Daoy (cell line): ENCODE measurements around the gene EPB41. TPM values are rescaled to one million over a fixed set of nuclear protein-coding genes. Genes with fewer than 3 reads are reported as not detected.
"Not testable (repeated sequence)": the region's sequence is repeated elsewhere in the genome, so short reads cannot be mapped to it uniquely, and the experiment has no call there.

ENCODE experiments used
- DNase-seq: peaks from one replicate; pipeline ENCODE4 v3.0.0-alpha.2; 2015; ENCODE audit warnings: low read depth
- total RNA-seq: library from RNA; depleted of rRNA; stranded (reverse); fragments of >200 nt; shearing (Covaris generic); gene quantifications from 2 replicates; pipeline ENCODE4 v1.2.3, GENCODE V29; 2014

Gene EPB41
- total RNA-seq, 1 experiment from 2014 or later, result 36.5 TPM

- DNase-seq, result no peak
These were observed 137.7 kb downstream of the EPB41 start for GRCh38 chr1:29052100-29052499.

- no peak for DNase-seq
These were observed 138.6 kb downstream of the EPB41 start for GRCh38 chr1:29052941-29053340.

GRCh38 chr1:29055160-29055559, 140.8 kb downstream of the EPB41 start:
- no peak for DNase-seq

GRCh38 chr1:29056256-29056655, 141.9 kb downstream of the EPB41 start:
- no peak for DNase-seq

- DNase-seq, result no peak
These were observed 143.3 kb downstream of the EPB41 start for GRCh38 chr1:29057700-29058099.

- DNase-seq, result no peak
These were observed 148.0 kb downstream of the EPB41 start for GRCh38 chr1:29062157-29062942.

DNA sequence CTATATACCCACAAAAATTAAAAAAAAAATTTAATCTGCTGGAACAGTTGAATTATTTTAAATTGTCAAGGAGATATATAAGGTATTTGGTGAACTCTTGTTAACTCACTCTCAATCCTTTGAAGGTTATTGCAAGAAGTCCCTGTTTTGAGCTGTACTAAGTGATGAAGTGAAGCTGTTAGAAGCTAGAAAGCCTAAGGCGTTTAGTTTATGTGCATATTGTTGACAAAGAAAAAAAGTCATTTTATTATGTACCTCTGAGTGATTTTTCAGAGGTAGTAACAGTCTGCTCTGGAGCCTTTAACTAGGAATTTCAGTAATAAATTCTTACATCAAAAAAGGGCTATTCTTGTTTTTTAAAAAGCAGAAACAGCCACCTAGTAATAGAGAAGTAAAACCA, 149.7 kb downstream of the EPB41 start:
- no peak for DNase-seq

DNA sequence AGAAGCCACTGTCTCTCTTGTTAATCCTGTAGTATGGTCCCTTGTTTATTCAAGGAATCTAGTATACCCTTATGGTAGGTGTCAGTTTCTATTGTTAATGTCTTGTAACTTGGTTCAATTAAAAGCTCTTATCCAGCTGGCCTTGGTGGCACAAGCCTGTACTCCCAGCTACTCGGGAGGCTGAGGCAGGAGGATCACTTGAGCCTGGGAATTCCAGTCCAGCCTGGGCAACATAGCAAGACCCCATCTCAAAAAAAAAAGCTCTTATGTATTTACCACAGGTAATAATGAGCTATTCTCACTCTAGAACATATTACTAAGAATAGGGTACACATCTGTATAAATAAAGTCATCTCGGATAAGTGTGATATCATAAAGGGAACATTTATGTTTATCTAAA, 162.8 kb downstream of the EPB41 start:
- no peak for DNase-seq

DNA sequence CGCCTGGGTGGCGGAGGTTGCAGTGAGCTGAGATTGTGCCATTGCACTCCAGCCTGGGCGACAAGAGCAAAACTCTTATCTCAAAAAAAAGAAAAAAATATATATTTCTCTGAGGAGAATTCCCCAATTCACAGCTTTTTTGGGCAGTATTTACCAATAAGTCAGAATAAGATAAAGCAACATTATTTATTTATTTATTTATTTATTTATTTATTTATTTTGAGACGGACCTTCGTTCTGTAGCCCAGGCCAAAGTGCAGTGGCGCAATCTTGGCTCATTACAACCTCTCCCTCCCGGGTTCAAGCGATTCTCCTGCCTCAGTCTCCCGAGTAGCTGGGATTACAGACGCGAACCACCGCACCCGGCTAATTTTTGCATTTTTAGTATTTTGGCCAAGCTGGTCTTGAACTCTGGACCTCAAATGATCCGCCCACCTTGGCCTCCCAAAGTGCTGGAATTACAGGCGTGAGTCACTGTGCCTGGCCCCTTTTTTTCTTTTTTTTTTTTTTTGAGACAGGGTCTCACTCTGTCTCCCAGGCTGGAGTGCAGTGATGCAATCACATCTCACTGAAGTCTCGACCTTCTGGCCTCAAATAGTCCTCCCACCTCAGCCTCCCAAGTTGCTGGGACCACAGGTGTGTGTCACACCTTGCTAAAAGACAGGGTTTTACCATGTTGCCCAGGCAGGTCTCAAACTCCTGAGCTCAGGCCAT, 165.7 kb downstream of the EPB41 start:
- DNase-seq, result not testable (repeated sequence)

- DNase-seq, result no peak
These were observed 166.8 kb downstream of the EPB41 start for GRCh38 chr1:29081201-29081600.

- no peak for DNase-seq
These were observed 168.2 kb downstream of the EPB41 start for GRCh38 chr1:29082519-29082918.

DNA sequence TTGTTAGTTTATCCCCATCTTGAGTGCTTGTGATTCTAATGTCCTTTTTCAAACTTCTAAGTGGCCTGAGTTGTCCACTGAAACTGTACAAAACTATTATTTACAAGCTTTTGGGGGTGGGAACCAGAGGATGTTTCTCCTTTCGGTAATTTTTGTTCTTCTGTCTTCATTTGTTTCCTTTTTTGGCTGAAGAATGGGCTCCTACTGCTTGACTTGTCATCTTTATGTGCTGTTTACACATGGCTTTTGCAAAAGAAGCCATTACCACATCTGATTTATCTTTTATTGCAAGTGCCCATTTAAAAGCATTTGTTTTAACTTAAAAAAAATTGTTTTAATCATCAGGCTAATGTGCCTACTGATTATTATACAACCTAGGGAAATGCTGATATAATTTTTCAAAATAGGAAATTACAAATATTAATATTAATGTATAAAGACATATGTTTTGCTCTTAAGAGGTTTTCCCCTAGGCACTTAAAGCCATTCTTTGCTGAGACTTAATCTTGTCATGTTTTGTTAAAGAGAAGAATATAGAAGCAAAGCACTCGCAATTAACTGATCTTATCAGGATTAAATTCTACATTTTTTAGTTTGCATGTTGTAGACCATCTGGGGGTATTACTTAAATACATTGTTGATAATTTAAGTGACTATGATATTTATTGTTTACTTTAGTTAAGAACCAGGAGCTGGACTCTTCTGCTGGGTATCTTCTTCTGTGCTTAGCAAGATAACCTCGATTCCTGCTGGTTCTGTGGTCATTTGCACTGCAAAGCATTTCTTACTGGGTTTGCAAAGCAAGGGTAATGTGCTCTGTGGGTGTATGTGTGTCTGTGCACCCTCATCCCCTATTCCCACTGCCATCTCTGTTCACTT, 169.2 kb downstream of the EPB41 start:
- DNase-seq, result no peak

- DNase-seq, result no peak
These were observed 169.8 kb downstream of the EPB41 start for GRCh38 chr1:29084196-29084521.

DNA sequence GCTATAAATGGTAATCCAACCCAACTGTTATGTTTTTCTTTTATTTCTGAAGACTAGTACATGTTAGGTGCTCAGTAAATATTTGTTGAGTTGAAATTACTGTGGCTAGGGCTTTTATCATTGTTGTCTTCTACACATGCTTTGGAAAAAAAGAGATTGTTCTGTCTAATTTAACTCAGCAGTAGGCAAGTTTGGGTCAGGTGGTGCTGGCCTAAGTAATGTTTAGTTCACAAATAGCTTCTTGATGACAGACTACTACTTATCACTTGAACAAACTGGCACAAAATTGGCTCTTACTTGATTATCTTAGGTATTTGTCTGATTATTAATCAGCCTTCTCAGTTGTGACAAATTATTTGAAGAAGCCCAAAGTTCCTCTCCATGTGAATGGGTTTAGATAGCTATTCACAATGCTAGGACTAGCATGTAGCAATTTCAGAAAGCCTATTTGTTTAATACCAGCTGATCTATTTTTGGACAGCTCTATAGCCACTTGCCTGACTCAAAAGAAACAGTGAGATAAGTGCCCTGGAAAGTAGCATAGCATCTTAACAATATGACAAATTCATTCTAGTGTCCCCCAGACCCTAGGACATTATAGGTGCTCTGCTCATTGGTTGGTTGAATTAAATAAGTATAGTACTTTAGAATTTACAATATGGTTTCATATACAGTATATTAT, 176.7 kb downstream of the EPB41 start:
- no peak for DNase-seq

DNA sequence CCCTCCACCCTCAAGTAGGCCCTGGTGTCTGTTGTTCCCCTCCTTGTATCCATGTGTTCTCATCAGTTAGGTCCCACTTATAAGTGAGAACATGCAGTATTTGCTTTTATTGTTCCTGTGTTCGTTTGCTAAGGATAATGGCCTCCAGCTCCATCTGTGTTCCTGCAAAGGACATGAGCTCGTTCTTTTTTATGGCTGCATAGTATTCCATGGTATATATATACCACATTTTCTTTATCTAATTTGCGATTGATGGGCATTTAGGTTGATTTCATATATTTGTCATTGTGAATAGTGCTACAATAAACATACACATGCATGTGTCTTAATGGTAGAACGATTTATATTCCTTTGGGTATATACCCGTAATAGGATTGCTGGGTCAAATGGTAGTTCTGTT, 178.3 kb downstream of the EPB41 start:
- DNase-seq, result not testable (repeated sequence)

DNA sequence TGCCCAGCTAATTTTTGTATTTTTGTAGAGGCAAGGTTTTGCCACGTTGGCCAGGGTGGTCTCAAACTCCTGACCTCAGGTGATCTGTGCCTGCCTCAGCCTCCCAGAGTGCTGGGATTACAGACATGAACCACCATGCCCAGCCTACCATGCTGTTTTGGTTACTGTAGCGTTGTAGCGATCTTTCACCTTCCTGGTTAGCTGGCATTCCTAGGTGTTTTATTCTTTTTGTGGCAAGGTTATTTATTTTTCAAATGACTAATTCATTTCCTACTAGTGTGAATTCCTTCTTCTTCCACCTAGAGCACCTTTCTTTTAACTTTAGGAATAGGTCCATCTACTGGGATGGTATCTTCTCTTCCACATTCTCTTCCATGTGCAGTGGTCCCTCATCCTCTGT, 180.1 kb downstream of the EPB41 start:
- no peak for DNase-seq

- no peak for DNase-seq
These were observed 180.6 kb downstream of the EPB41 start for GRCh38 chr1:29094954-29095353.

DNA sequence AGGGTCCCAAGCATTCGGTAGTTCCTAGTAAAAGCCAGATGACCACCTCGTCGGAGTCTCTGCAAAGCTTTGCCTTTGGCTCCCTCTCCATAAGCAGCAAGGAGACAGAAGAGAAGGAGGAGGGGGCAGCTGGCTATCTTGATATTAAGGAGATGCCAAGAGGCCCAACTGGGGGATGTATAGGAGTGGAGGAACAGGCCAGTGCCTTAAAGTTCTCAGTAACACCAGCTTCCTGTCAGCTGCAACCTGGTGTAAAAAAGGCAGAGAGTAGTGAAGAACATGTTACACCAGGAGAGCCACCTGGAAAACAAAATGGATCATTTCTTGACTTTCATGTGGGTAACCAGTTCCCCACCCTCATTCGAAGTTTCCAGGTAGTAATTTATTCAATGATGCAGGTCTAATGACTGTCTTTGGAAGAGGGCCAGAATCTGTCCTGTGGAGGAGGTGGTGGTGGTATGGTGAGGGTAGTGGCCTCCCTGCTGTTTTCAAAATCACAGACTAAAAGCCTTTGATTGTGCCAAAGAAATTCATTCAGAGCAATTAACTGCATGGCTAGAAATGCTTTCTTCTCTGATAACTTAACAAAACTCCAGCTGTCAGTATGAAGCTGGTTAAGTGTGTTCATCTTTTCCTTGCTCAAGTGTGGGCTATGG, 182.0 kb downstream of the EPB41 start:
- DNase-seq, result no peak

DNA sequence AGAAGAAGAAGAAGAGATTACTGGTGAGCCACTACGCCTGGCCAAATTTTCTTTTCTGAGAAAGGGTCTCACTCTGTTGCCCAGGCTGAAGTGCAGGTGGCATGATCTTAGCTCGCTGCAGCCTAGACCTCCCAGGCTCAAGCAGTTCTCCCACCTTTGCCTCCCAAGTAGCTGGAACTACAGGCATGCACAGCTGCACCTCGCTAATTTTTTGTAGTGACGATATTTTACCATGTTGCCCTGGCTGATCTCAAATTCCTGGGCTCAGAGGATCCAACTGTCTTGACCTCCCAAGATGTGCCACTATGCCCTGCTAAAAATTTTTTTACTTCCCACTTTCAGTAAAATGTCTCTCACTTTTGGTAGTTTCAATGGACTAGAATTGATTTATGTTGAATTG, 184.9 kb downstream of the EPB41 start:
- no peak for DNase-seq

- no peak for DNase-seq
These were observed 186.1 kb downstream of the EPB41 start for GRCh38 chr1:29100487-29100886.

DNA sequence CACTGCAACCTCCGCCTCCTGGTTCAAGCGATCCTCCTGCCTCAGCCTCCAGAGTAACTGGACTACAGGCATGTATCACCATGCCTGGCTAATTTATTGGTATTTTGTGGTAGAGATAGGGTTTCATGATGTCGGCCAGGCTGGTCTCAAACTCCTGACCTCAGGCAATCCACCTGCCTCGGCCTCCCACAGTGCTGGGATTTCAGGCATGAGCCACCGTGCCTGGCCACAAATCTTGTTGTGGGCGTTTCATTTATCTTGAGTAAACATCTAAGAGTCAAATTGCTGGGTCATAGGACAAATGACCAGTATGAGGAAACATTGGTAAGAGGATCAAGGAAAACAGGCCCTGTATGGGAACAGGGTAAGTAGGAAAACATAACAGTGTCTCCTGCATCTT, 191.5 kb downstream of the EPB41 start:
- no peak for DNase-seq
